ENCODE results near the gene ADGRD1. TPM values are rescaled to one million over a fixed set of nuclear protein-coding genes. Genes with fewer than 3 reads are reported as not detected.

The ADGRD1 gene
- total RNA-seq, 2 donors from 2014 or later = 21.3 to 37.0 TPM

- no peaks in the 10 kb centered on the region for H3K27me3 ChIP-seq (replicated peaks; ENCODE audit: insufficient read depth)
- H3K9me3 ChIP-seq = no peaks in the 10 kb centered on the region
- ATAC-seq (ENCODE audit: insufficient number of reproducible peaks, low FRiP score, low read depth) = no peak
- no peaks in the 10 kb centered on the region for H3K4me1 ChIP-seq (ENCODE audit: control insufficient read depth in 1 of 2, low read depth in 2 of 2)
- DNase-seq (ENCODE audit: low spot score) = no peak
- TF ChIP-seq CTCF (IDR thresholded peaks at IDR 0.05) = no peak
- H3K4me3 ChIP-seq = no peak overlapping the region
- no peaks in the 10 kb centered on the region for H3K36me3 ChIP-seq
- no peak overlapping the region for H3K27ac ChIP-seq
Measured at GRCh38 chr12:131159660-131160059, 206.0 kb downstream of the ADGRD1 start.

- H3K27me3 ChIP-seq (replicated peaks; ENCODE audit: insufficient read depth) = no peaks in the 10 kb centered on the region
- DNase-seq (ENCODE audit: low spot score) (no peak), ATAC-seq (ENCODE audit: insufficient number of reproducible peaks, low FRiP score, low read depth) (no peak)
- no peaks in the 10 kb centered on the region for H3K36me3 ChIP-seq
- no peaks in the 10 kb centered on the region for H3K4me1 ChIP-seq (ENCODE audit: control insufficient read depth in 1 of 2, low read depth in 2 of 2)
- no peaks in the 10 kb centered on the region for H3K9me3 ChIP-seq
- no peak for TF ChIP-seq CTCF (IDR thresholded peaks at IDR 0.05)
- no peak overlapping the region for H3K4me3 ChIP-seq
- no peak overlapping the region for H3K27ac ChIP-seq
Measured at GRCh38 chr12:131162113-131162512, 208.4 kb downstream of the ADGRD1 start.

- ATAC-seq (ENCODE audit: insufficient number of reproducible peaks, low FRiP score, low read depth) (no peak), DNase-seq (ENCODE audit: low spot score) (no peak)
- Histone ChIP-seq H3K9me3 (no peaks in the 10 kb centered on the region), H3K4me1 (ENCODE audit: control insufficient read depth in 1 of 2, low read depth in 2 of 2) (no peaks in the 10 kb centered on the region), H3K27ac (no peak overlapping the region), H3K4me3 (no peak overlapping the region), H3K36me3 (no peaks in the 10 kb centered on the region), H3K27me3 (replicated peaks; ENCODE audit: insufficient read depth) (no peaks in the 10 kb centered on the region)
- TF ChIP-seq CTCF (IDR thresholded peaks at IDR 0.05) = no peak
Measured at GRCh38 chr12:131163189-131163738, 209.6 kb downstream of the ADGRD1 start.

GRCh38 chr12:131164096-131164872 lies 210.6 kb downstream of the ADGRD1 start:
- Histone ChIP-seq H3K4me3 (no peak overlapping the region), H3K4me1 (ENCODE audit: control insufficient read depth in 1 of 2, low read depth in 2 of 2) (no peaks in the 10 kb centered on the region), H3K27ac (no peak overlapping the region), H3K9me3 (no peaks in the 10 kb centered on the region), H3K27me3 (replicated peaks; ENCODE audit: insufficient read depth) (no peaks in the 10 kb centered on the region), H3K36me3 (no peaks in the 10 kb centered on the region)
- DNase-seq (ENCODE audit: low spot score) = no peak
- TF ChIP-seq CTCF (IDR thresholded peaks at IDR 0.05) = no peak
- no peak for ATAC-seq (ENCODE audit: insufficient number of reproducible peaks, low FRiP score, low read depth)

- H3K4me1 ChIP-seq (ENCODE audit: control insufficient read depth in 1 of 2, low read depth in 2 of 2) = no peaks in the 10 kb centered on the region
- no peaks in the 10 kb centered on the region for H3K27me3 ChIP-seq (replicated peaks; ENCODE audit: insufficient read depth)
- H3K9me3 ChIP-seq = no peaks in the 10 kb centered on the region
- no peak for TF ChIP-seq CTCF (IDR thresholded peaks at IDR 0.05)
- H3K4me3 ChIP-seq = no peak overlapping the region
- no peaks in the 10 kb centered on the region for H3K36me3 ChIP-seq
- ATAC-seq (ENCODE audit: insufficient number of reproducible peaks, low FRiP score, low read depth) = no peak
- H3K27ac ChIP-seq = no peak overlapping the region
- DNase-seq (ENCODE audit: low spot score) = no peak
Measured at GRCh38 chr12:131166717-131167116, 213.0 kb downstream of the ADGRD1 start.
